Measurements from ENCODE around the gene NFXL1.

Gene NFXL1

GRCh38 chr4:47830265-47831025, 83.9 kb downstream of the NFXL1 start:
- no peak for DNase-seq

DNA sequence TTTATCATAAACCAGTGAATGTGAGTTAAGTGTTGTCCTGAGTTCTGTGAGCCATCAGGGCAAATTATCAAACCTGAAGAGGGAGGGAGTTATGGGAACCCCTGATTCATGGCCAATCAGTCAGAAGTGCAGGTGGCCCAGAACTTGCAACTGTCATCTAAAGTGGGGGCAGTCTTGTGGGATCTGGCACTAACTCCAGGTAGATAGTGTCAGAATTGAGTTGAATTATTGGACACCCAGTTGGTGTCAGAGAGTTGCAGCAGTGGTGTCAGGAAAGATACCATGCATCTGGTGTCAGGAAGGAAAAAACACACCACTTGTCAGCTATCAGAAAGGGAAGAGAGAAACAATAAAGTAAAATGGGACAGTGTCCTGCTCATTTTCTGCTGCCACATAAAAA, 84.9 kb downstream of the NFXL1 start:
- no peak for DNase-seq

DNA sequence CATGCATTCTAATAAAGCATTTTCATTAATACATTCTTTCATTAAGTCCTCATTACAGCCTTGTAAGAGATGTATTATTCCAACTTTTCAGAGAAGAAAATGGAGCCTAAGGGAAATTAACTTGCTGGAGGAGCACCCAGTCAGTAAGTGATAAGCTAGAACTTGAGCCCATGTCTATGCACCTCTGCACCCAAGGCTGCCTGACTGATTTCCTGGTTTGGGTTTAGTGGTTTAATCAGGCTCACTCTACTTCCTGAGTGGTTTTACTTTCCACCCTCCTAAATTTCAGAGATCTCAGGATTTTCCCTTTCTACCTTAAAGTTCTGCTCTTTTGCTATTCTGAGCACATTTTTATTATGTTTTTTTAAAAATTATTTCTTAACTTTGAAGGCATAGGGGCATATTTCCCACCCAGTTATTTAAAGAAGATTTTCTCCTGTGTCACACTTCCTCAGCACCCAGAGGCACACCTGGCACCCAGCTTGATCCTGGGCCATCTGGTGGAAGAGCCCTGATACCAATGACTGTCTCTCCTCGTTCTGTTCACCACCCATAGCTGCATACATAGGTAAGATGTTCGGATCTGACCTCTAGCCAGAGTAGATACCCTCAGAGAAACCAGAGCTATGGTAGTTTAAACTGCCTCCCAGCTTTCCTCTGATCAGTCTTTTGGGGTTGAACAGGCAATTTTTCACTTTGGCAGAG, 86.9 kb downstream of the NFXL1 start:
- no peak for DNase-seq

DNA sequence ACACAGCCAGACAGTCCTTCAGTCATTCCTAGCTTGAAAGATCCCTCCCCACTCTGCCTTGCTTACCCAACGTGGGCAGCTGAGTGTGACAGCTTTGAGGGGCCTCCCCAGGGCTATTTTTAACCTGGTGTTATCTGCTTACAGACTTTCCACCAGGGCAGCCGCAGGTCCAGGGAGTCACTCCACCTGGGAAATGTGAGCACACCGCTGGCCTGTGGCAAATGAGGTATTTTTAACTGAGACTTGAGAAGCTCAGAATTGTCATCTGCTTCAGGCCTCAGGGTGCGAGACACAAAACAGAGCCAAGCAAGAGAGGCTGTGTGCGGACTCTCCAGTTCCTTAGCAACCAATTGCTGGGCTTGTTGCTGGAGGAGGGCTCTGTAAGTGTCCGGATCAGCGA, 89.5 kb downstream of the NFXL1 start:
- DNase-seq, result peak; percentile 90

DNA sequence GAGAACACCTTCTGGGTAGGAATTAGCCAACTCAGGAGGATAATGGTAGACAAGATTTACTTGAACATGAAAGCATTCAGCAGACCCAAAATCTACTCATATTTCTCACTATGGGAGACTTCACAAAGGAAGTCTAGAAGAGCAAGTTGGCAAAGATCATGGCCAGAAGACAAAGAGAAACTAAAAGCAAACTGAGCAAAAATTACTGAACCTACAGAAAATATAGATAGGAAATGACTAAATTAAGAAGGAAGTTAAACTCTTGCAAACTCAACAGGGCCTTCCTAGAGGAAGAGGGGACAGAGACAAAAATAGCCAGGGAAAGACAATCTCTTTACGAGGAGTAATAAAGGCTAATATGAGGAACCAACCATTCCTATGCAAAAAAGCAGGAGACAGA, 95.2 kb downstream of the NFXL1 start:
- no peak for DNase-seq

DNA sequence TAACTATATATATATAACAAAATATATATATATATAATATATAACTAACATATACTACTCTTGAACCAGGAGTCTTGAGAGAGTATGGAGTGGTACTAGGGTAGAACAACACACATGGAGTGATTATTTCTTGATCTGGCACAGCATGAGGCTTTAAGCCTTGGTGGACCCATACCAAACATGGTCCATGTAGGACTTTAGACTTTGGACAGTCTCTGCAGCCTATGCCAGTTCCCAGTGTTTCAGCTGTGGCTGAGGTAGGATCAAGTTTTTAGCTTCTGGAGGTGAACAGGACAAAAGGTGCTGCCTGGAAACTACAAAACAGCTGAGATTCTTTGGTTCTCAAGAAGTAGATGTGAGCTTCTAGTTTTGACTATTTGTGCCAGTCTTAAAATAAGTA, 97.1 kb downstream of the NFXL1 start:
- no peak for DNase-seq

- DNase-seq, result no peak
These were observed 97.6 kb downstream of the NFXL1 start for GRCh38 chr4:47816748-47817147.

DNA sequence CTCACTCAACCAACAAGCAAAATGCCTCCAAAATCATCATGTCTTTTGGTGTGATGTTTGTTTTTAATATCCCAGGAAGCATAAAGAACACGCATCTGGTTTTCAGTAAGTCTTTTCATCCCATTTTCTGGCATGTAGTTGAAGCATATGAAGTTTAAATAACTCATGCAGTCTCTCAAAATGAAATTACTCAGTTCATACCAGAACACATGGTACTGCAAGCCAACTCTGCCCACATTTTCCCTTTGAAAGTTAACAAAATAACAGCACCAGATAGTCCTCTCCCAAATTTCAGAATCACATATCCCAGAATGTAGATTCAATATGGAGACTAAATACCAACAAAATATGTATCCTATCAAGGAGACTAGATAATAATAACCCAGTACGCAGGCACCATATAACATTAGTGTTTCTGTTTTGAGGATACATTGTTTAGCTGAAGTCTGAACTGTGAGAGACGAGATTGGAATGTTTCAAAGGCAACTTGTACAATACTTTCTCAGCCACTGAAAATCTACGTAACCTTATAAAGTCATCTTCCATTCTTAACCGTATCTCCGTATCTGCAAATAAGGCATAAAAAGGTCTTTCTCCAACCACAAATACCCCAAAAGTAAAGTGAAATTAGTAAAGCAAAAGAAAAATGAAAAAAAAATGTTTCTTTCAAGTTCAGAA, 99.6 kb downstream of the NFXL1 start:
- no peak for DNase-seq

GRCh38 chr4:47809654-47810203, 104.7 kb downstream of the NFXL1 start:
- DNase-seq, result no peak

GRCh38 chr4:47804598-47804997, 109.8 kb downstream of the NFXL1 start:
- DNase-seq, result no peak

GRCh38 chr4:47801481-47802002, 112.8 kb downstream of the NFXL1 start:
- no peak for DNase-seq

DNA sequence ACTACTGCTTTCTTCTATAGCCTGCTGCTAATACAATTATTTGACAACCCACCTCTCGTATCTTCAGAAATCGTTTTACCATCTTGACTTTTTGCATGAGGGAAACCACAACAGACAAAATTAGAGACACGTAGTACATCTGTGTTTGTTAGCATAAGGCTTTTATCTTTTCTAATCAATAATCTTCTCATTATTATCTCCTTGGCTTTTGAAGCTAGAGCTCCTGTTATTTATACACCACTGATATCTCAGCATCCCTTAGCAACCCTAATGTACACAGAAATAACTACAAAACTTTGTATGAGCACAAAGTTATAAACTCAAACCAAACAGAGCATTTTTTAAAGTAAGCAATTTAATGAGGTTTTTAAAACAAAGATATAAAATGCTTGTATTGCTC, 116.2 kb downstream of the NFXL1 start:
- no peak for DNase-seq

Data from islet precursor cell (in vitro differentiated cells).